HEK293T (cell line): ENCODE measurements around the gene RAMAC.
"Not testable (repeated sequence)": the region's sequence is repeated elsewhere in the genome, so short reads cannot be mapped to it uniquely, and the experiment has no call there.

Experiments
- BHLHE40 ChIP-seq: fragments of 450-650 bp; IDR thresholded peaks from 2 replicates; pipeline ENCODE4 v1.6.1; 2016; ENCODE audit warnings: mild to moderate bottlenecking, moderate library complexity, borderline replicate concordance
- CTBP1 ChIP-seq: fragments of 450-650 bp; IDR thresholded peaks from 2 replicates; pipeline ENCODE4 v1.6.1; 2016; ENCODE audit warnings: borderline replicate concordance
- ELF4 ChIP-seq: fragments of 450-650 bp; IDR thresholded peaks from 2 replicates; pipeline ENCODE4 v1.6.1; 2017; ENCODE audit warnings: antibody characterized with exemption
- LEF1 ChIP-seq: fragments of 450-650 bp; IDR thresholded peaks from 2 replicates; pipeline ENCODE4 v1.6.1; 2017; ENCODE audit warnings: mild to moderate bottlenecking, borderline replicate concordance
- SP1 ChIP-seq: fragments of 450-650 bp; IDR thresholded peaks from 2 replicates; pipeline ENCODE4 v1.6.1; 2017
- ZNF384 ChIP-seq: fragments of 450-650 bp; IDR thresholded peaks from 2 replicates; pipeline ENCODE4 v1.6.1; 2016

DNA sequence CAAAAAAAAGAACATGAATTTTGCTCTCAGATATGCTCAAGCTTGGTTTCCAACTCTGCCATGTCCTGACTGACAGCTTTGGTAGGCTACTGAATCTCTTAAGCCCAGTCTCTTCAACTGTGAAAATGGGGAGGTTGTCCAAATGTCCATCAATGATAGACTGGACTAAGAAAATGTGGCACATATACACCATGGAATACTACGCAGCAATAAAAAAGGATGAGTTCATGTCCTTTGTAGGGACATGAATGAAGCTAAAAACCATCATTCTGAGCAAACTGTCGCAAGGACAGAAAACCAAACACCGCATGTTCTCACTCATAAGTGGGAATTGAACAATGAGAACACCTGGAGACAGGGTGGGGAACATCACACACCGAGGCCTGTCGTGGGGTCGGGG lies 46.3 kb upstream of the RAMAC start:
- not testable (repeated sequence) for TF ChIP-seq LEF1, ELF4, ZNF384, SP1, BHLHE40, CTBP1
